HG03135 (cell line): Measurements from ENCODE around the gene LTB4R.
A peak's percentile ranks its signal among the peaks of the same experiment; 100 is the strongest.
"Not testable (repeated sequence)": the region's sequence is repeated elsewhere in the genome, so short reads cannot be mapped to it uniquely, and the experiment has no call there.

Experiments
- ATAC-seq: cut with Tn5 transposase; IDR thresholded peaks from one replicate; pipeline ENCODE4 v1.9.1; 2021; ENCODE audit warnings: mild to moderate bottlenecking, moderate library complexity; ENCODE audit not compliant: unreplicated experiment

Gene LTB4R

GRCh38 chr14:24317141-24317928 is 6.0 kb downstream of the LTB4R start:
- ATAC-seq, result no peak

- ATAC-seq, result no peak
Observed at GRCh38 chr14:24321212-24321975, 10.1 kb downstream of the LTB4R start.

GRCh38 chr14:24322672-24323071 is 11.4 kb downstream of the LTB4R start:
- no peak for ATAC-seq

- no peak for ATAC-seq
Observed at GRCh38 chr14:24323341-24323740, 12.0 kb downstream of the LTB4R start.

GRCh38 chr14:24324024-24324423 is 12.7 kb downstream of the LTB4R start:
- no peak for ATAC-seq

- ATAC-seq, result no peak
Observed at GRCh38 chr14:24325041-24325530, 13.8 kb downstream of the LTB4R start.

- ATAC-seq, result no peak
Observed at GRCh38 chr14:24325963-24326362, 14.7 kb downstream of the LTB4R start.

GRCh38 chr14:24327303-24327702 is 16.0 kb downstream of the LTB4R start:
- no peak for ATAC-seq

GRCh38 chr14:24327914-24328313 is 16.6 kb downstream of the LTB4R start:
- not testable (repeated sequence) for ATAC-seq

- no peak for ATAC-seq
Observed at GRCh38 chr14:24329073-24329663, 17.9 kb downstream of the LTB4R start.

GRCh38 chr14:24329736-24330135 is 18.4 kb downstream of the LTB4R start:
- no peak for ATAC-seq

- no peak for ATAC-seq
Observed at GRCh38 chr14:24330973-24331674, 19.8 kb downstream of the LTB4R start.

GRCh38 chr14:24331731-24332267 is 20.5 kb downstream of the LTB4R start:
- no peak for ATAC-seq

- ATAC-seq, result peak; percentile 86
Observed at GRCh38 chr14:24332268-24332993, 21.1 kb downstream of the LTB4R start.

- ATAC-seq, result no peak
Observed at GRCh38 chr14:24334431-24335291, 23.4 kb downstream of the LTB4R start, which contains the start of gene ADCY4. ADCY4 (minus strand) TSS chr14:24335071; CDS start chr14:24334652, 419 bp downstream.

GRCh38 chr14:24335461-24336171 is 24.3 kb downstream of the LTB4R start:
- ATAC-seq, result no peak

GRCh38 chr14:24337144-24337823 is 26.0 kb downstream of the LTB4R start:
- ATAC-seq, result no peak

GRCh38 chr14:24337824-24338175 is 26.5 kb downstream of the LTB4R start:
- no peak for ATAC-seq
